GM23338 (cell line): ENCODE measurements around the gene ANKIB1. TPM values are rescaled to one million over a fixed set of nuclear protein-coding genes. Genes with fewer than 3 reads are reported as not detected.

Source experiments
- ATAC-seq: fragments of 200-7000 bp; cut with Tn5 transposase; 3 replicates; pipeline ENCODE4 v1.9.1; 2020
- DNase-seq: peaks from one replicate; pipeline ENCODE4 v3.0.0-alpha.2; 2015; ENCODE audit warnings: low spot score
- H2AFZ ChIP-seq: fragments of 200-600 bp; sonication (generic); 2 replicates; pipeline ENCODE4 v1.8.0; 2016; ENCODE audit warnings: antibody characterized with exemption, mild to moderate bottlenecking, moderate library complexity
- H3F3A ChIP-seq: fragments of 200-600 bp; sonication (generic); replicated peaks from 2 replicates; pipeline ENCODE4 v1.8.0; 2017; ENCODE audit warnings: antibody characterized with exemption, mixed run types, low read depth
- H3K27ac ChIP-seq: fragments of 200-600 bp; sonication (generic); 2 replicates; pipeline ENCODE4 v1.6.1; 2016; ENCODE audit warnings: low read depth
- H3K27me3 ChIP-seq: fragments of 200-600 bp; sonication (generic); 2 replicates; pipeline ENCODE4 v1.8.0; 2016; ENCODE audit warnings: mild to moderate bottlenecking, mixed run types, moderate library complexity; ENCODE audit not compliant: insufficient read depth
- H3K36me3 ChIP-seq: fragments of 200-600 bp; sonication (generic); 2 replicates; pipeline ENCODE4 v1.8.0; 2016; ENCODE audit warnings: mild to moderate bottlenecking; ENCODE audit not compliant: insufficient read depth
- H3K4me1 ChIP-seq: fragments of 200-600 bp; sonication (generic); 2 replicates; pipeline ENCODE4 v1.8.0; 2016; ENCODE audit warnings: mild to moderate bottlenecking, moderate library complexity; ENCODE audit not compliant: insufficient read depth
- H3K4me2 ChIP-seq: fragments of 200-600 bp; sonication (generic); 2 replicates; pipeline ENCODE4 v1.7.1; 2017; ENCODE audit warnings: mixed run types
- H3K4me3 ChIP-seq: fragments of 200-600 bp; sonication (generic); 2 replicates; pipeline ENCODE4 v1.6.1; 2016; ENCODE audit warnings: mixed run types
- H3K79me2 ChIP-seq: fragments of 200-600 bp; sonication (generic); replicated peaks from 2 replicates; pipeline ENCODE4 v1.8.0; 2017; ENCODE audit warnings: mild to moderate bottlenecking; ENCODE audit not compliant: insufficient read depth
- H3K9me2 ChIP-seq: fragments of 200-600 bp; sonication (generic); 2 replicates; pipeline ENCODE4 v1.8.0; 2017; ENCODE audit not compliant: insufficient read depth
- H4K20me1 ChIP-seq: fragments of 200-600 bp; sonication (generic); replicated peaks from 2 replicates; pipeline ENCODE4 v1.8.0; 2017; ENCODE audit warnings: mild to moderate bottlenecking; ENCODE audit not compliant: insufficient read depth
- H3K27ac Mint-ChIP-seq: 2 replicates; pipeline ENCODE4 v1.8.0; 2020; ENCODE audit warnings: inconsistent platforms, mild to moderate bottlenecking, moderate library complexity, mixed read lengths
- H3K27me3 Mint-ChIP-seq: 3 replicates; pipeline ENCODE4 v1.8.0; 2022; ENCODE audit warnings: low read depth, mild to moderate bottlenecking, moderate library complexity, mixed read lengths, inconsistent platforms; ENCODE audit not compliant: insufficient read depth, poor library complexity
- H3K36me3 Mint-ChIP-seq: 3 replicates; pipeline ENCODE4 v1.8.0; 2021; ENCODE audit warnings: low read depth, mild to moderate bottlenecking, inconsistent platforms, moderate library complexity, mixed read lengths
- H3K4me1 Mint-ChIP-seq: 3 replicates; pipeline ENCODE4 v1.8.0; 2020; ENCODE audit warnings: mild to moderate bottlenecking, inconsistent platforms, mixed read lengths
- H3K4me3 Mint-ChIP-seq: 3 replicates; pipeline ENCODE4 v1.8.0; 2021; ENCODE audit warnings: moderate library complexity, mild to moderate bottlenecking, inconsistent platforms, mixed read lengths
- H3K9me3 Mint-ChIP-seq: 3 replicates; pipeline ENCODE4 v1.8.0; 2020; ENCODE audit warnings: moderate library complexity, mild to moderate bottlenecking, inconsistent platforms, mixed read lengths
- CREB1 ChIP-seq: fragments of 250-450 bp; sonication (Bioruptor Pico); IDR thresholded peaks from 2 replicates; pipeline ENCODE4 v1.5.0; 2020; ENCODE audit warnings: low read depth, mild to moderate bottlenecking, moderate library complexity
- EZH2 ChIP-seq: fragments of 200-600 bp; sonication (generic); IDR thresholded peaks from one replicate; pipeline ENCODE4 v1.8.0; 2017; ENCODE audit warnings: antibody characterized with exemption, mild to moderate bottlenecking, low read depth; ENCODE audit not compliant: unreplicated experiment
- EZH2phosphoT487 ChIP-seq: fragments of 200-600 bp; sonication (generic); IDR thresholded peaks from one replicate; pipeline ENCODE4 v1.8.1; 2018; ENCODE audit warnings: antibody characterized with exemption; ENCODE audit not compliant: unreplicated experiment
- JUNB ChIP-seq: IDR thresholded peaks from one replicate; pipeline ENCODE4 v1.6.1; 2016; ENCODE audit warnings: antibody characterized with exemption; ENCODE audit not compliant: unreplicated experiment
- NANOG ChIP-seq: IDR thresholded peaks from 2 replicates; pipeline ENCODE4 v1.6.1; 2016; ENCODE audit warnings: antibody characterized with exemption, borderline replicate concordance
- POLR2AphosphoS5 ChIP-seq: IDR thresholded peaks from 2 replicates; pipeline ENCODE4 v1.6.1; 2016; ENCODE audit warnings: antibody characterized with exemption, low read depth
- STAT1 ChIP-seq: IDR thresholded peaks from one replicate; pipeline ENCODE4 v1.6.1; 2016; ENCODE audit warnings: antibody characterized with exemption; ENCODE audit not compliant: unreplicated experiment
- ZNF114 ChIP-seq: fragments of 250-450 bp; sonication (Bioruptor Pico); IDR thresholded peaks from 2 replicates; pipeline ENCODE4 v1.5.0; 2020; ENCODE audit warnings: mild to moderate bottlenecking, moderate library complexity
- polyA plus RNA-seq: library from polyadenylated mRNA; unstranded; fragments of >200 nt; fragmentation: Nextera tagmentation; extraction: Ambion mirVana; gene quantifications from 2 replicates; pipeline ENCODE4 v1.2.1, GENCODE V29; 2016
- total RNA-seq: library from RNA; depleted of rRNA; stranded (reverse); fragments of >200 nt; shearing (Covaris generic); gene quantifications from 2 replicates; pipeline ENCODE4 v1.2.3, GENCODE V29; 2014
- TF ChIP-seq, protein P1 (sequence below): IDR thresholded peaks from one replicate; pipeline ENCODE4 v1.6.1; 2018; ENCODE audit warnings: antibody characterized with exemption; ENCODE audit not compliant: unreplicated experiment
- TF ChIP-seq, protein P2 (sequence below): IDR thresholded peaks from 2 replicates; pipeline ENCODE4 v1.6.1; 2016; ENCODE audit warnings: antibody characterized with exemption
- TF ChIP-seq, protein P3 (sequence below), 2 experiments: fragments of 200-600 bp in 1 of 2; sonication (generic) in 1 of 2; conservative IDR thresholded peaks; 2 replicates each; pipeline versions ENCODE4 v1.5.1 to v1.6.1; 2016 to 2017; ENCODE audit warnings: antibody characterized with exemption in 2 of 2, low read depth in 2 of 2, mild to moderate bottlenecking in 2 of 2, moderate library complexity in 1 of 2
- TF ChIP-seq, protein P4 (sequence below): fragments of 250-450 bp; sonication (Bioruptor Pico); IDR thresholded peaks from 2 replicates; pipeline ENCODE4 v1.5.0; 2020; ENCODE audit warnings: mild to moderate bottlenecking, moderate library complexity

Gene ANKIB1
- total and polyA plus RNA-seq, 2 experiments from 2014 or later = 19.1 to 40.3 TPM

DNA sequence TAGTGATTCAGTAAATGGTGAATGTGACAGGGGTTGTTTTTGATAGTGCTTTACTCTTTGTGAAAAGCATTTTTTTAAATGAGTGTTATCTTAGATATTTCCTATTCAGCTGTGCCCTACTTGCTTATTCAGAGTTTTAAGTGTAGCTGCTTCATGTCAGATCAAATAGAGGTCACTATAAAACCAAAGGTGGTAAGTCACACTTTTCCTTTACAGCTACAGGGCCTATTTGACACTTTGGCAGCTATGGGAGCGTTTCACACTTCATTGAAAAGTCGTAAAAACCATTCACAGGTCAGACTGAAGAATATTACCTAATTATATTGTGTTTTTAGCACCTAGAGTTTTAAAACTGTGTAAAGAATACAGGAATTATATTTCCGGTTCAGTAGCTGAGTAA is 67.3 kb downstream of the ANKIB1 start:
- H3K79me2 ChIP-seq = no peaks in the 10 kb centered on the region
- no peak overlapping the region for H3K4me2 ChIP-seq
- H3K36me3 ChIP-seq = no peaks in the 10 kb centered on the region
- 0 out of 3 replicates have a peak, but pooled peaks cover 5% of the 10 kb centered on the region for H3K36me3 Mint-ChIP-seq
- H3K27ac ChIP-seq = no peak overlapping the region
- no peaks in the 10 kb centered on the region for H3K4me1 Mint-ChIP-seq
- no peaks in the 10 kb centered on the region for H3K27me3 Mint-ChIP-seq
- no peaks in the 10 kb centered on the region for H3K4me1 ChIP-seq
- H3K9me2 ChIP-seq = no peaks in the 10 kb centered on the region
- DNase-seq (no peak), ATAC-seq (no peak)
- H3K27ac Mint-ChIP-seq = no peak overlapping the region
- H4K20me1 ChIP-seq = 0 out of 2 replicates have a peak, but pooled peaks cover 3% of the 10 kb centered on the region
- H3K9me3 Mint-ChIP-seq = no peaks in the 10 kb centered on the region
- H3K27me3 ChIP-seq = no peaks in the 10 kb centered on the region
- H3K4me3 Mint-ChIP-seq = no peak overlapping the region
- H3F3A ChIP-seq = no peaks in the 10 kb centered on the region
- no peak overlapping the region for H2AFZ ChIP-seq
- H3K4me3 ChIP-seq = no peak overlapping the region
- TF ChIP-seq ZNF114 (no peak), JUNB (no peak), NANOG (no peak), EZH2 (no peak), STAT1 (no peak), EZH2phosphoT487 (no peak), CREB1 (no peak), POLR2AphosphoS5 (no peak)
- TF ChIP-seq, protein P1, sequence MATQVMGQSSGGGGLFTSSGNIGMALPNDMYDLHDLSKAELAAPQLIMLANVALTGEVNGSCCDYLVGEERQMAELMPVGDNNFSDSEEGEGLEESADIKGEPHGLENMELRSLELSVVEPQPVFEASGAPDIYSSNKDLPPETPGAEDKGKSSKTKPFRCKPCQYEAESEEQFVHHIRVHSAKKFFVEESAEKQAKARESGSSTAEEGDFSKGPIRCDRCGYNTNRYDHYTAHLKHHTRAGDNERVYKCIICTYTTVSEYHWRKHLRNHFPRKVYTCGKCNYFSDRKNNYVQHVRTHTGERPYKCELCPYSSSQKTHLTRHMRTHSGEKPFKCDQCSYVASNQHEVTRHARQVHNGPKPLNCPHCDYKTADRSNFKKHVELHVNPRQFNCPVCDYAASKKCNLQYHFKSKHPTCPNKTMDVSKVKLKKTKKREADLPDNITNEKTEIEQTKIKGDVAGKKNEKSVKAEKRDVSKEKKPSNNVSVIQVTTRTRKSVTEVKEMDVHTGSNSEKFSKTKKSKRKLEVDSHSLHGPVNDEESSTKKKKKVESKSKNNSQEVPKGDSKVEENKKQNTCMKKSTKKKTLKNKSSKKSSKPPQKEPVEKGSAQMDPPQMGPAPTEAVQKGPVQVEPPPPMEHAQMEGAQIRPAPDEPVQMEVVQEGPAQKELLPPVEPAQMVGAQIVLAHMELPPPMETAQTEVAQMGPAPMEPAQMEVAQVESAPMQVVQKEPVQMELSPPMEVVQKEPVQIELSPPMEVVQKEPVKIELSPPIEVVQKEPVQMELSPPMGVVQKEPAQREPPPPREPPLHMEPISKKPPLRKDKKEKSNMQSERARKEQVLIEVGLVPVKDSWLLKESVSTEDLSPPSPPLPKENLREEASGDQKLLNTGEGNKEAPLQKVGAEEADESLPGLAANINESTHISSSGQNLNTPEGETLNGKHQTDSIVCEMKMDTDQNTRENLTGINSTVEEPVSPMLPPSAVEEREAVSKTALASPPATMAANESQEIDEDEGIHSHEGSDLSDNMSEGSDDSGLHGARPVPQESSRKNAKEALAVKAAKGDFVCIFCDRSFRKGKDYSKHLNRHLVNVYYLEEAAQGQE = no peak
- TF ChIP-seq, protein P2, sequence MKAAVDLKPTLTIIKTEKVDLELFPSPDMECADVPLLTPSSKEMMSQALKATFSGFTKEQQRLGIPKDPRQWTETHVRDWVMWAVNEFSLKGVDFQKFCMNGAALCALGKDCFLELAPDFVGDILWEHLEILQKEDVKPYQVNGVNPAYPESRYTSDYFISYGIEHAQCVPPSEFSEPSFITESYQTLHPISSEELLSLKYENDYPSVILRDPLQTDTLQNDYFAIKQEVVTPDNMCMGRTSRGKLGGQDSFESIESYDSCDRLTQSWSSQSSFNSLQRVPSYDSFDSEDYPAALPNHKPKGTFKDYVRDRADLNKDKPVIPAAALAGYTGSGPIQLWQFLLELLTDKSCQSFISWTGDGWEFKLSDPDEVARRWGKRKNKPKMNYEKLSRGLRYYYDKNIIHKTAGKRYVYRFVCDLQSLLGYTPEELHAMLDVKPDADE = no peak
- TF ChIP-seq, protein P3, sequence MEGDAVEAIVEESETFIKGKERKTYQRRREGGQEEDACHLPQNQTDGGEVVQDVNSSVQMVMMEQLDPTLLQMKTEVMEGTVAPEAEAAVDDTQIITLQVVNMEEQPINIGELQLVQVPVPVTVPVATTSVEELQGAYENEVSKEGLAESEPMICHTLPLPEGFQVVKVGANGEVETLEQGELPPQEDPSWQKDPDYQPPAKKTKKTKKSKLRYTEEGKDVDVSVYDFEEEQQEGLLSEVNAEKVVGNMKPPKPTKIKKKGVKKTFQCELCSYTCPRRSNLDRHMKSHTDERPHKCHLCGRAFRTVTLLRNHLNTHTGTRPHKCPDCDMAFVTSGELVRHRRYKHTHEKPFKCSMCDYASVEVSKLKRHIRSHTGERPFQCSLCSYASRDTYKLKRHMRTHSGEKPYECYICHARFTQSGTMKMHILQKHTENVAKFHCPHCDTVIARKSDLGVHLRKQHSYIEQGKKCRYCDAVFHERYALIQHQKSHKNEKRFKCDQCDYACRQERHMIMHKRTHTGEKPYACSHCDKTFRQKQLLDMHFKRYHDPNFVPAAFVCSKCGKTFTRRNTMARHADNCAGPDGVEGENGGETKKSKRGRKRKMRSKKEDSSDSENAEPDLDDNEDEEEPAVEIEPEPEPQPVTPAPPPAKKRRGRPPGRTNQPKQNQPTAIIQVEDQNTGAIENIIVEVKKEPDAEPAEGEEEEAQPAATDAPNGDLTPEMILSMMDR (conservative IDR thresholded peaks at IDR 0.05; ENCODE audit: low read depth in 2 of 2) = no peak
- TF ChIP-seq, protein P4, sequence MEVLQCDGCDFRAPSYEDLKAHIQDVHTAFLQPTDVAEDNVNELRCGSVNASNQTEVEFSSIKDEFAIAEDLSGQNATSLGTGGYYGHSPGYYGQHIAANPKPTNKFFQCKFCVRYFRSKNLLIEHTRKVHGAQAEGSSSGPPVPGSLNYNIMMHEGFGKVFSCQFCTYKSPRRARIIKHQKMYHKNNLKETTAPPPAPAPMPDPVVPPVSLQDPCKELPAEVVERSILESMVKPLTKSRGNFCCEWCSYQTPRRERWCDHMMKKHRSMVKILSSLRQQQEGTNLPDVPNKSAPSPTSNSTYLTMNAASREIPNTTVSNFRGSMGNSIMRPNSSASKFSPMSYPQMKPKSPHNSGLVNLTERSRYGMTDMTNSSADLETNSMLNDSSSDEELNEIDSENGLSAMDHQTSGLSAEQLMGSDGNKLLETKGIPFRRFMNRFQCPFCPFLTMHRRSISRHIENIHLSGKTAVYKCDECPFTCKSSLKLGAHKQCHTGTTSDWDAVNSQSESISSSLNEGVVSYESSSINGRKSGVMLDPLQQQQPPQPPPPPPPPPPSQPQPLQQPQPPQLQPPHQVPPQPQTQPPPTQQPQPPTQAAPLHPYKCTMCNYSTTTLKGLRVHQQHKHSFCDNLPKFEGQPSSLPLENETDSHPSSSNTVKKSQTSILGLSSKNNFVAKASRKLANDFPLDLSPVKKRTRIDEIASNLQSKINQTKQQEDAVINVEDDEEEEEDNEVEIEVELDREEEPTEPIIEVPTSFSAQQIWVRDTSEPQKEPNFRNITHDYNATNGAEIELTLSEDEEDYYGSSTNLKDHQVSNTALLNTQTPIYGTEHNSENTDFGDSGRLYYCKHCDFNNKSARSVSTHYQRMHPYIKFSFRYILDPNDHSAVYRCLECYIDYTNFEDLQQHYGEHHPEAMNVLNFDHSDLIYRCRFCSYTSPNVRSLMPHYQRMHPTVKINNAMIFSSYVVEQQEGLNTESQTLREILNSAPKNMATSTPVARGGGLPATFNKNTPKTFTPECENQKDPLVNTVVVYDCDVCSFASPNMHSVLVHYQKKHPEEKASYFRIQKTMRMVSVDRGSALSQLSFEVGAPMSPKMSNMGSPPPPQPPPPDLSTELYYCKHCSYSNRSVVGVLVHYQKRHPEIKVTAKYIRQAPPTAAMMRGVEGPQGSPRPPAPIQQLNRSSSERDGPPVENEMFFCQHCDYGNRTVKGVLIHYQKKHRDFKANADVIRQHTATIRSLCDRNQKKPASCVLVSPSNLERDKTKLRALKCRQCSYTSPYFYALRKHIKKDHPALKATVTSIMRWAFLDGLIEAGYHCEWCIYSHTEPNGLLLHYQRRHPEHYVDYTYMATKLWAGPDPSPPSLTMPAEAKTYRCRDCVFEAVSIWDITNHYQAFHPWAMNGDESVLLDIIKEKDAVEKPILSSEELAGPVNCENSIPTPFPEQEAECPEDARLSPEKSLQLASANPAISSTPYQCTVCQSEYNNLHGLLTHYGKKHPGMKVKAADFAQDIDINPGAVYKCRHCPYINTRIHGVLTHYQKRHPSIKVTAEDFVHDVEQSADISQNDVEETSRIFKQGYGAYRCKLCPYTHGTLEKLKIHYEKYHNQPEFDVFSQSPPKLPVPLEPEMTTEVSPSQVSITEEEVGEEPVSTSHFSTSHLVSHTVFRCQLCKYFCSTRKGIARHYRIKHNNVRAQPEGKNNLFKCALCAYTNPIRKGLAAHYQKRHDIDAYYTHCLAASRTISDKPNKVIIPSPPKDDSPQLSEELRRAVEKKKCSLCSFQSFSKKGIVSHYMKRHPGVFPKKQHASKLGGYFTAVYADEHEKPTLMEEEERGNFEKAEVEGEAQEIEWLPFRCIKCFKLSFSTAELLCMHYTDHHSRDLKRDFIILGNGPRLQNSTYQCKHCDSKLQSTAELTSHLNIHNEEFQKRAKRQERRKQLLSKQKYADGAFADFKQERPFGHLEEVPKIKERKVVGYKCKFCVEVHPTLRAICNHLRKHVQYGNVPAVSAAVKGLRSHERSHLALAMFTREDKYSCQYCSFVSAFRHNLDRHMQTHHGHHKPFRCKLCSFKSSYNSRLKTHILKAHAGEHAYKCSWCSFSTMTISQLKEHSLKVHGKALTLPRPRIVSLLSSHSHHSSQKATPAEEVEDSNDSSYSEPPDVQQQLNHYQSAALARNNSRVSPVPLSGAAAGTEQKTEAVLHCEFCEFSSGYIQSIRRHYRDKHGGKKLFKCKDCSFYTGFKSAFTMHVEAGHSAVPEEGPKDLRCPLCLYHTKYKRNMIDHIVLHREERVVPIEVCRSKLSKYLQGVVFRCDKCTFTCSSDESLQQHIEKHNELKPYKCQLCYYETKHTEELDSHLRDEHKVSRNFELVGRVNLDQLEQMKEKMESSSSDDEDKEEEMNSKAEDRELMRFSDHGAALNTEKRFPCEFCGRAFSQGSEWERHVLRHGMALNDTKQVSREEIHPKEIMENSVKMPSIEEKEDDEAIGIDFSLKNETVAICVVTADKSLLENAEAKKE = no peak
